Right atrium auricular region (tissue), 2 donors: Measurements from ENCODE around the gene RAC2. TPM values are rescaled to one million over a fixed set of nuclear protein-coding genes. Genes with fewer than 3 reads are reported as not detected.

Experiments
- DNase-seq: peaks from one replicate; pipeline ENCODE4 v3.0.0-alpha.2; 2019; ENCODE audit warnings: low spot score
- H3K27ac ChIP-seq, 2 donors: fragments of 200-600 bp; sonication (generic); 1 replicate in 1 of 2; 2 replicates in 1 of 2; pipeline ENCODE4 v1.5.1; 2016 to 2019
- H3K27me3 ChIP-seq, 2 donors: fragments of 200-600 bp; sonication (generic); one replicate each; pipeline versions ENCODE4 v1.5.1 to v1.6.0; 2017 to 2019
- H3K36me3 ChIP-seq: fragments of 200-600 bp; sonication (generic); one replicate; pipeline ENCODE4 v1.5.1; 2016
- H3K4me1 ChIP-seq, 2 donors: fragments of 200-600 bp; sonication (generic); one replicate each; pipeline versions ENCODE4 v1.5.1 to v1.6.0; 2017 to 2019
- H3K4me3 ChIP-seq, 2 donors: fragments of 200-600 bp; sonication (generic); 1 replicate in 1 of 2; 2 replicates in 1 of 2; pipeline ENCODE4 v1.5.1; 2017 to 2019; ENCODE audit warnings: mild to moderate bottlenecking in 1 of 2, moderate library complexity in 1 of 2
- H3K9me3 ChIP-seq, 2 donors: fragments of 200-600 bp; sonication (generic); one replicate each; pipeline ENCODE4 v1.5.1; 2019
- CTCF ChIP-seq, 2 donors: fragments of 200-600 bp; sonication (generic); IDR thresholded peaks; one replicate each; pipeline ENCODE4 v1.5.1; 2019; ENCODE audit warnings: antibody characterized with exemption in 2 of 2
- total RNA-seq, 2 donors: library from RNA; depleted of rRNA; stranded (reverse); fragments of >200 nt; gene quantifications; one replicate each; pipeline ENCODE4 v1.1.0, GENCODE V29; 2016

Gene RAC2
- total RNA-seq, 2 donors from 2014 or later: 2.9 to 10.3 TPM

DNA sequence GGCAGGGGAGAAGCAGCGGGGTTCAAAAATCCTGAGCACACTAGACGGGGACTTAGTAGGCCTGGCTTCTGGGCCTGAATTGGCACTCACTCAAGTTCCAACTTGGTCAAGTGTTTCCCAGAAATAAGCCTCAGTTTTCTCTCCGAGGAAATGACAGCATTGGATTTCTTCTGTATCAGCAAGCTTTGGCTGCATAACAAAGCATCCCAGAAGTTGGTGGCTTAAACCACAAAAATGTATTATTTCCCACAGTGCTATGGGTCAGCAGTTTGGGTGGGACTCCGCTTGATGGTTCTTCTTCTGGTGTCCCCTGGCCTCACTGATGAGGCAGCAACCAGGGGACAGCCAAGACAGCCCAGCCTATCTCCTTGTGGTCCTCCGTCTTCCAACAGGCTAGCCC lies 36.6 kb upstream of the RAC2 start:
- no peak overlapping the region for H3K4me3 ChIP-seq

DNA sequence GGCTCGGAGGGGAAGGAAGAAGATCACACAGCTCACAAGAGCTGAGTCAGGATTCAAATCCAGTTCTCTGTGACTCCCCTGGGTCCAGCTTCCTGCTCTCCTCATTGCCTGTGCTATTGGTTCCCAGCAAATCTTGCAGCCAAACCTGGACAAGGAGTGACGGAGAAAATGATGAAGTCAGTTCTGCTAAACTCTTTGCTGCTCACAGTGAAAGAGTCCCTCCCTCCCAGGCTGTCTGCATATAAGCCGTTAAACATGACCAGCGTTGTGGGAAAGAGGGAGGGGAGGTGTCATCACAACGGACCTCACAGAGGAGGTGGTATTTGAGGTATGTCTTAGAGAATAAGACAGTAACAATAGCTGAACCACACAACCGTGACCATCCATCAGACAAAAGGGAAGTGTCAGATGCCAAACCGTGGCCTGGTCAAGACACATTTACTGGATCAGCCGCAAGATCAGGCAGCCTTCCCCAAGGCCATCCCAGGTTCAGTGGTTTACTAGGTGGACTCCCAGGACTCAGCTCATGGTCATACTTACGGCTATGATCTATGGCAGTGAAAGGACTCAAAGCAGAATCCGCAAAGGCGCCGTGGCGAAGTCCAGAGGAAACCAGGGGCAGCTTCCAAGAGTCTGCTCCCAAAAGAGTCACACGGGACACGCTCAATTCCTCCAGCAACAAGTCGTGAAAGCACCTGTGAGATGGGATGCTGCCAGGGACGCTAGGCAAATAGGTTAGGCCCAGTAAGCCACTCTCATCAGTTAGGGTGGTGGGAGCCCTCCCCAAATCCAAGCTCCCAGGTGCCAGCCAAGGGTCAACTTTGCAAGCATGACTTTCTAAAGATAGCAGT lies 35.5 kb upstream of the RAC2 start:
- no peak overlapping the region for H3K4me3 ChIP-seq
- no peak overlapping the region for H3K27ac ChIP-seq
- H3K9me3 ChIP-seq: no peaks in the 10 kb centered on the region
- no peaks in the 10 kb centered on the region for H3K27me3 ChIP-seq
- no peaks in the 10 kb centered on the region for H3K36me3 ChIP-seq
- no peak for TF ChIP-seq CTCF (IDR thresholded peaks at IDR 0.05)
- peaks cover 0 to 4% of the 10 kb centered on the region in 2 donors for H3K4me1 ChIP-seq
- DNase-seq: no peak

More for the DNA sequence above, 36.6 kb upstream of the RAC2 start:
- TF ChIP-seq CTCF (IDR thresholded peaks at IDR 0.05): no peak
- Histone ChIP-seq H3K4me1 (peaks cover 0 to 8% of the 10 kb centered on the region in 2 donors), H3K36me3 (no peaks in the 10 kb centered on the region), H3K9me3 (no peaks in the 10 kb centered on the region), H3K27me3 (no peaks in the 10 kb centered on the region), H3K27ac (no peak overlapping the region)
- no peak for DNase-seq

DNA sequence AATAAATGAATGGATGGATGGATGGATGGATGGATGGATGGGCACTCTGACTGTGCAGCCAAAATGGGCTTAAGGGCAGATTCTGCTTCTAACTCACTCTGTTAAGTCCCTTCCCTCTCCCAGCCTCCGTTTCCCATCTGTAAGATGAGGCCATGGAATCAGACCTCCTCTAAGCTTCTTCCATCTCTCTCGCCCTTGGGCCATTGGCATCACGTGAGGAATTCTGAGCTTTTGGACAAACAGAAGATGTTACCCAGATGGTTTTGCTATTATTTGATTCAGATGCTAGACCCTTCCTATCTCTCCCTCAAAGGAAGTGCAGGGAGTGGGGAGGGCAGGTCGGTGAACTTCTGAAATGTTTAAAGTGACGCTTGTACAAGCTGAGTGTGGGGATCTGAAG lies 34.2 kb upstream of the RAC2 start:
- Histone ChIP-seq H3K27ac (no peak overlapping the region), H3K9me3 (no peaks in the 10 kb centered on the region), H3K36me3 (no peaks in the 10 kb centered on the region), H3K27me3 (no peaks in the 10 kb centered on the region), H3K4me1 (no peaks in the 10 kb centered on the region), H3K4me3 (no peak overlapping the region)
- no peak for DNase-seq
- TF ChIP-seq CTCF (IDR thresholded peaks at IDR 0.05): no peak

DNA sequence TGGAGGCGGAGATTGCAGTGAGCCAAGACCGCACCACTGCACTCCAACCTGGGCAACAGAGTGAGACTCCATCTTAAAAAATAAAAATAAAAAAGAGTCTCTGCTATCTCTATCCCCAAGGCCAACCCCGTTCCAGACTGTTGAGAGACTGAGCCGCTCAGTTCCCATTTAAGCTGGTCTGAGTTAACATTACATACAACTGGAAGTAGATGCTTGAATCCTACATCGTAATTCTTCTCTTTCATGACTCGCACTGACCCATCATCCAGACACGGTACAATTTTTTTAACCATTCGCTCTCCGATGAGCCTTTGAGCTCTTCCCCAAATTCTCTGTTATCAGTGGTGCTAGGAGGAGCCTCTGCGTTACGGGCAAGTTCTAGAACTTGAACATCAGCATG lies 33.3 kb upstream of the RAC2 start:
- Histone ChIP-seq H3K4me1 (no peaks in the 10 kb centered on the region), H3K36me3 (no peaks in the 10 kb centered on the region), H3K9me3 (no peaks in the 10 kb centered on the region), H3K27ac (no peak overlapping the region), H3K4me3 (no peak overlapping the region), H3K27me3 (no peaks in the 10 kb centered on the region)
- TF ChIP-seq CTCF (IDR thresholded peaks at IDR 0.05): no peak
- no peak for DNase-seq

DNA sequence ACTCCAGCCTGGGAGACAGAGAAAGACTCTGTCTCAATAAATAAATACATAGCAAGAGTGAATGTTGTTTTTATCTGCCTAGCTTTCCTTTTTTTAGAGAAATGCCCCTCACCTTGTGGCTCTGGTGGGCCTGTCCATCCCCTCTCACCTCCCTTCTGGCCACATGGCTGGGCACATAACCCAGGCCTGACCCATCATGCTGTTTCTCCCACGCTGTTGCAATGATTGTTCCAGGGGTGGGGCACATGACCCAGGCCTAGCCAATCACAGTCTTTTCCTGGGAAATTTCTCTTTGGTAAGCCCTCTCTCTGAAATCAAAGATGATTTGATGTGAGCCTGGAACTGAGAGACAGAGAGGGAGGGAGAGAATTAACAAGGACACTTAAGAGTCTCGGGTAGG lies 32.7 kb upstream of the RAC2 start:
- no peaks in the 10 kb centered on the region for H3K4me1 ChIP-seq
- no peak for DNase-seq
- H3K4me3 ChIP-seq: no peak overlapping the region
- H3K9me3 ChIP-seq: no peaks in the 10 kb centered on the region
- TF ChIP-seq CTCF (IDR thresholded peaks at IDR 0.05): no peak
- no peaks in the 10 kb centered on the region for H3K27me3 ChIP-seq
- H3K36me3 ChIP-seq: no peaks in the 10 kb centered on the region
- H3K27ac ChIP-seq: no peak overlapping the region

GRCh38 chr22:37275622-37276021 lies 31.6 kb upstream of the RAC2 start:
- Histone ChIP-seq H3K27me3 (no peaks in the 10 kb centered on the region), H3K9me3 (no peaks in the 10 kb centered on the region), H3K4me1 (no peaks in the 10 kb centered on the region), H3K4me3 (no peak overlapping the region), H3K36me3 (no peaks in the 10 kb centered on the region), H3K27ac (no peak overlapping the region)
- DNase-seq: no peak
- no peak for TF ChIP-seq CTCF (IDR thresholded peaks at IDR 0.05)
